HCT116 (cell line): ENCODE data around the gene IER3.

ENCODE experiments used
- EZH2 ChIP-seq: fragments of 200-600 bp; sonication (generic); IDR thresholded peaks from 2 replicates; pipeline ENCODE4 v1.6.1; 2017; ENCODE audit warnings: antibody characterized with exemption, mixed run types
- POLR2AphosphoS5 ChIP-seq: IDR thresholded peaks from 2 replicates; pipeline ENCODE4 v1.6.1; 2011; ENCODE audit warnings: mild to moderate bottlenecking, low read depth, low read length, moderate library complexity
- SRF ChIP-seq: IDR thresholded peaks from 2 replicates; pipeline ENCODE4 v1.6.1; 2012; ENCODE audit warnings: low read depth
- TCF7L2 ChIP-seq: IDR thresholded peaks from 2 replicates; pipeline ENCODE4 v1.7.0; 2011; ENCODE audit warnings: borderline replicate concordance, inconsistent platforms; ENCODE audit not compliant: insufficient read depth, insufficient read length; ENCODE audit errors: extremely low read depth
- YY1 ChIP-seq: IDR thresholded peaks from 2 replicates; pipeline ENCODE4 v1.6.1; 2011; ENCODE audit warnings: low read length, low read depth, moderate library complexity, mild to moderate bottlenecking; ENCODE audit not compliant: insufficient replicate concordance; ENCODE audit errors: extremely low read depth
- ZNF274 ChIP-seq: fragments of 200-500 bp; sonication (Bioruptor generic); IDR thresholded peaks from 2 replicates; pipeline ENCODE4 v1.6.1; 2014; ENCODE audit warnings: mild to moderate bottlenecking, low read depth, low read length, inconsistent platforms
- TF ChIP-seq, protein P1 (sequence below), 3 experiments: fragments of 200-600 bp in 1 of 3; sonication (generic) in 1 of 3; IDR thresholded peaks in 2 of 3; conservative IDR thresholded peaks in 1 of 3; 2 replicates each; pipeline ENCODE4 v1.5.1; 2012 to 2017; ENCODE audit warnings: low read depth in 2 of 3, low read length in 2 of 3, antibody characterized with exemption in 1 of 3, borderline replicate concordance in 1 of 3, control low read depth in 1 of 3, mild to moderate bottlenecking in 1 of 3, mixed read lengths in 1 of 3, mixed run types in 1 of 3, moderate library complexity in 1 of 3; ENCODE audit not compliant: insufficient read depth in 1 of 3
- TF ChIP-seq, protein P2 (sequence below): IDR thresholded peaks from 2 replicates; pipeline ENCODE4 v1.6.1; 2012
- TF ChIP-seq, protein P3 (sequence below): IDR thresholded peaks from 2 replicates; pipeline ENCODE4 v1.6.1; 2012

DNA sequence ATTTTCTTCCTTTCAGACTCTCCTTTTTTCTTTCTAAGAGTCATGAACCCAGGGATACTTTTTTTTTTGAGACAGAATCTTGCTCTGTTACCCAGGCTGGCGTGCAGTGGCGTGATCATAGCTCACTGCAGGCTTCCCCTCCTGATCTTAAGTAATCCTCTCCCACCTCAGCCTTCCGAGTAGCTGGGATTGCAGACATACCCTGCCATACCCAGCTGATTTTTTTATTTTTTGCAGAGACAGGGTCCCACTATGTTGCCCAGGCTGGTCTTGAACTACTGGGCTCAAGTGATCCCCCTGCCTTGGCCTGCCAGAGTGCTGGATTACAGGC, 32.8 kb upstream of the IER3 start:
- TF ChIP-seq ZNF274: no peak
- no peak for TF ChIP-seq EZH2
- no peak for TF ChIP-seq SRF
- TF ChIP-seq, protein P1, sequence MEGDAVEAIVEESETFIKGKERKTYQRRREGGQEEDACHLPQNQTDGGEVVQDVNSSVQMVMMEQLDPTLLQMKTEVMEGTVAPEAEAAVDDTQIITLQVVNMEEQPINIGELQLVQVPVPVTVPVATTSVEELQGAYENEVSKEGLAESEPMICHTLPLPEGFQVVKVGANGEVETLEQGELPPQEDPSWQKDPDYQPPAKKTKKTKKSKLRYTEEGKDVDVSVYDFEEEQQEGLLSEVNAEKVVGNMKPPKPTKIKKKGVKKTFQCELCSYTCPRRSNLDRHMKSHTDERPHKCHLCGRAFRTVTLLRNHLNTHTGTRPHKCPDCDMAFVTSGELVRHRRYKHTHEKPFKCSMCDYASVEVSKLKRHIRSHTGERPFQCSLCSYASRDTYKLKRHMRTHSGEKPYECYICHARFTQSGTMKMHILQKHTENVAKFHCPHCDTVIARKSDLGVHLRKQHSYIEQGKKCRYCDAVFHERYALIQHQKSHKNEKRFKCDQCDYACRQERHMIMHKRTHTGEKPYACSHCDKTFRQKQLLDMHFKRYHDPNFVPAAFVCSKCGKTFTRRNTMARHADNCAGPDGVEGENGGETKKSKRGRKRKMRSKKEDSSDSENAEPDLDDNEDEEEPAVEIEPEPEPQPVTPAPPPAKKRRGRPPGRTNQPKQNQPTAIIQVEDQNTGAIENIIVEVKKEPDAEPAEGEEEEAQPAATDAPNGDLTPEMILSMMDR (IDR thresholded peaks at IDR 0.05 in 2 of 3, conservative IDR thresholded peaks at IDR 0.05 in 1 of 3; ENCODE audit: borderline replicate concordance in 1 of 3, insufficient read depth in 1 of 3, low read depth in 2 of 3, low read length in 2 of 3): no peak
- TF ChIP-seq POLR2AphosphoS5: no peak
- TF ChIP-seq YY1: no peak
- TF ChIP-seq, protein P2, sequence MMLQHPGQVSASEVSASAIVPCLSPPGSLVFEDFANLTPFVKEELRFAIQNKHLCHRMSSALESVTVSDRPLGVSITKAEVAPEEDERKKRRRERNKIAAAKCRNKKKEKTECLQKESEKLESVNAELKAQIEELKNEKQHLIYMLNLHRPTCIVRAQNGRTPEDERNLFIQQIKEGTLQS: no peak
- no peak for TF ChIP-seq TCF7L2
- TF ChIP-seq, protein P3, sequence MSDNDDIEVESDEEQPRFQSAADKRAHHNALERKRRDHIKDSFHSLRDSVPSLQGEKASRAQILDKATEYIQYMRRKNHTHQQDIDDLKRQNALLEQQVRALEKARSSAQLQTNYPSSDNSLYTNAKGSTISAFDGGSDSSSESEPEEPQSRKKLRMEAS: no peak
